Activated CD8-positive, alpha-beta T cell treated with anti-CD3 and anti-CD28 coated beads for 36 hours (primary cell): ENCODE data around the gene DCDC2. TPM values are rescaled to one million over a fixed set of nuclear protein-coding genes. Genes with fewer than 3 reads are reported as not detected.

Source experiments
- ATAC-seq: fragments of 200-7000 bp; cut with Tn5 transposase; one replicate; pipeline ENCODE4 v1.10.0; 2021; ENCODE audit warnings: mild to moderate bottlenecking, moderate library complexity
- CTCF ChIA-PET: fragments of 350-600 bp; sonication (Branson Sonifier 250); formaldehyde crosslinking; loops from one replicate; lab custom pipeline; 2021; ENCODE audit warnings: antibody characterized with exemption; lab: Charles Lee
- POLR2A ChIA-PET: fragments of 350-600 bp; sonication (Branson Sonifier 250); formaldehyde crosslinking; loops from one replicate; lab custom pipeline; 2021; ENCODE audit warnings: antibody characterized with exemption; lab: Charles Lee
- DNase-seq: peaks from one replicate; pipeline ENCODE4 v3.0.0-alpha.2; 2020
- H3K27ac Mint-ChIP-seq: one replicate; pipeline ENCODE4 v1.8.0; 2021; ENCODE audit warnings: mild to moderate bottlenecking, mixed read lengths
- H3K27me3 Mint-ChIP-seq: one replicate; pipeline ENCODE4 v1.8.0; 2021; ENCODE audit warnings: mixed read lengths
- H3K36me3 Mint-ChIP-seq: one replicate; pipeline ENCODE4 v1.8.0; 2021; ENCODE audit warnings: low read depth, mixed read lengths
- H3K4me1 Mint-ChIP-seq: one replicate; pipeline ENCODE4 v1.8.0; 2021; ENCODE audit warnings: low read depth, mixed read lengths
- H3K4me3 Mint-ChIP-seq: one replicate; pipeline ENCODE4 v1.8.0; 2021; ENCODE audit warnings: mild to moderate bottlenecking, moderate library complexity, mixed read lengths
- H3K9me3 Mint-ChIP-seq: one replicate; pipeline ENCODE4 v1.8.0; 2021; ENCODE audit warnings: mixed read lengths
- intact Hi-C: fragments of 100-400 bp; cut with micrococcal nuclease; formaldehyde crosslinking; loops from one replicate; pipeline ENCODE4 v1.10.0; 2022
- total RNA-seq, 2 experiments: library from RNA; stranded (reverse); gene quantifications; one replicate each; pipeline ENCODE4 v1.2.3, GENCODE V29; 2021
- TF ChIP-seq, protein P1 (sequence below): fragments of 200-600 bp; IDR thresholded peaks from one replicate; pipeline ENCODE4 v1.8.0; 2022; ENCODE audit warnings: antibody characterized with exemption, mild to moderate bottlenecking

The DCDC2 gene
- total RNA-seq, 2 experiments from 2014 or later: not detected

DNA sequence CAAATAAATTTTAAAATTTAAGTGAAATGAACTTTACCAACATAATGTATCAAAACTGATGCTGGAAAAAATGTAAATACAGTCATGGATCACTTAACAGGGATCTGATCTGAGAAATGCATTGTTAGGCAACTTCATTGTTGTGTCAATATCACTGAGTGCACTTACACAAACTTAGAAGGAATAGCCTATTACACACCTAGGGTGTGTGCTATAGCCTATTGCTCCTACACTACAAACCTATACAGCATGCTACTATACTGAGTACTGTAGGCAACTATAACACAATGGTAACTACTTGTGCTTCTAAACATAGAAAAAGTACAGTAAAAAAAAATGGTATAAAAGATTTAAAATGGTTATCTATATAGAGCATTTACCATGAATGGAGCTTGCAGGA, 104.5 kb downstream of the DCDC2 start:
- DNase-seq (no peak), ATAC-seq (no peak)
- no peak overlapping the region for H3K27ac Mint-ChIP-seq
- TF ChIP-seq, protein P1, sequence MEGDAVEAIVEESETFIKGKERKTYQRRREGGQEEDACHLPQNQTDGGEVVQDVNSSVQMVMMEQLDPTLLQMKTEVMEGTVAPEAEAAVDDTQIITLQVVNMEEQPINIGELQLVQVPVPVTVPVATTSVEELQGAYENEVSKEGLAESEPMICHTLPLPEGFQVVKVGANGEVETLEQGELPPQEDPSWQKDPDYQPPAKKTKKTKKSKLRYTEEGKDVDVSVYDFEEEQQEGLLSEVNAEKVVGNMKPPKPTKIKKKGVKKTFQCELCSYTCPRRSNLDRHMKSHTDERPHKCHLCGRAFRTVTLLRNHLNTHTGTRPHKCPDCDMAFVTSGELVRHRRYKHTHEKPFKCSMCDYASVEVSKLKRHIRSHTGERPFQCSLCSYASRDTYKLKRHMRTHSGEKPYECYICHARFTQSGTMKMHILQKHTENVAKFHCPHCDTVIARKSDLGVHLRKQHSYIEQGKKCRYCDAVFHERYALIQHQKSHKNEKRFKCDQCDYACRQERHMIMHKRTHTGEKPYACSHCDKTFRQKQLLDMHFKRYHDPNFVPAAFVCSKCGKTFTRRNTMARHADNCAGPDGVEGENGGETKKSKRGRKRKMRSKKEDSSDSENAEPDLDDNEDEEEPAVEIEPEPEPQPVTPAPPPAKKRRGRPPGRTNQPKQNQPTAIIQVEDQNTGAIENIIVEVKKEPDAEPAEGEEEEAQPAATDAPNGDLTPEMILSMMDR: no peak
- H3K36me3 Mint-ChIP-seq: no peaks in the 10 kb centered on the region
- intact Hi-C loops: no loop called here
- CTCF ChIA-PET: interaction anchor here (1.2 kb wide), 1 partner anchor 30 kb away, joined by 4 read pairs; no protein-coding TSS in a partner anchor
- peaks cover 10% of the 10 kb centered on the region for H3K4me1 Mint-ChIP-seq
- no peak overlapping the region for H3K4me3 Mint-ChIP-seq
- peaks cover 15% of the 10 kb centered on the region for H3K27me3 Mint-ChIP-seq
- peaks cover 3% of the 10 kb centered on the region for H3K9me3 Mint-ChIP-seq
- POLR2A ChIA-PET: no interaction called here

DNA sequence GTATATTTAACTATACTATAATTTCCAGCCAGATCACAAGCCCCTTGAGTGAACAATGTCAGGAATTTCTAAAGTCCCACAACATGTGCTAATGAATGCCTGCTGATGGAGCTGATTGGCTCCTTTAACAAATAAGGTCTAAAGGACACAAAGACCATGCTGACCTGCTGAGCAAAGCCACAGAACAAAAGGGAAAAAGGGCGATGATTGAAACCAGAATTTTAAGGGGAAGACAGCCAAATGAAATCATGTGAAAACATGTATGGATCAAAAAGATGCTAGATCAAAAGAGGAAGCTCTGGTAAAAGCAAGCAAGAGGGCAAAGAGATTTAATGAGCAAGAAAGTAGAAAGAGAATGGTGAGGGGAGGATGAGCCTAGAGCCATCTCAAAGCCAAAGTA, 105.6 kb downstream of the DCDC2 start:
- no peak for ATAC-seq
- Mint-ChIP-seq H3K4me3 (no peak overlapping the region), H3K4me1 (peaks cover 10% of the 10 kb centered on the region), H3K9me3 (peaks cover 3% of the 10 kb centered on the region), H3K27me3 (peaks cover 11% of the 10 kb centered on the region), H3K27ac (no peak overlapping the region), H3K36me3 (no peaks in the 10 kb centered on the region)
- DNase-seq: no peak
- ChIA-PET CTCF (no interaction called here), POLR2A (no interaction called here)
- intact Hi-C loops: no loop called here
- TF ChIP-seq, protein P1: no peak

DNA sequence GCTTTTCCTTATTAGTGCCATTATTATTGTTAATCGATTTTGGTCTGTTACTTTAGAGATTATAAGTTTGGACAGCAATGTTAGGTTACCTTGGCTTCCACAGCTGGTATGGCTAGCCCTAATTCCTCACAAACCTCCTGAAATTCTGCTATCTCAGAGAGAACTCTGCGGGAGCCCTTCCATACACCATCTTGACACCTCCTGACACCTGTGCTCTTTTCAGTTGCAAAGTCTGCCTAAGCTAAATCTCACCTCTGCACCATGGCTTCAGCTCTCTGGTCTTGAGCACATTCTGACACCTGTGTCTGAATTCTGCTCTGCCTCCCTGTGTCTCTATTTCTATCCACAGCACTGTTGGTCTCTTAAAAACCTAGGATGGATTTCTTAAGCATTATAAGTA, 106.5 kb downstream of the DCDC2 start:
- DNase-seq: no peak
- CTCF ChIA-PET: no interaction called here
- peaks cover 12% of the 10 kb centered on the region for H3K27me3 Mint-ChIP-seq
- POLR2A ChIA-PET: no interaction called here
- no peak for ATAC-seq
- H3K36me3 Mint-ChIP-seq: no peaks in the 10 kb centered on the region
- H3K9me3 Mint-ChIP-seq: peaks cover 3% of the 10 kb centered on the region
- TF ChIP-seq, protein P1: no peak
- intact Hi-C loops: no loop called here
- no peak overlapping the region for H3K4me3 Mint-ChIP-seq
- no peak overlapping the region for H3K27ac Mint-ChIP-seq
- H3K4me1 Mint-ChIP-seq: peaks cover 10% of the 10 kb centered on the region

DNA sequence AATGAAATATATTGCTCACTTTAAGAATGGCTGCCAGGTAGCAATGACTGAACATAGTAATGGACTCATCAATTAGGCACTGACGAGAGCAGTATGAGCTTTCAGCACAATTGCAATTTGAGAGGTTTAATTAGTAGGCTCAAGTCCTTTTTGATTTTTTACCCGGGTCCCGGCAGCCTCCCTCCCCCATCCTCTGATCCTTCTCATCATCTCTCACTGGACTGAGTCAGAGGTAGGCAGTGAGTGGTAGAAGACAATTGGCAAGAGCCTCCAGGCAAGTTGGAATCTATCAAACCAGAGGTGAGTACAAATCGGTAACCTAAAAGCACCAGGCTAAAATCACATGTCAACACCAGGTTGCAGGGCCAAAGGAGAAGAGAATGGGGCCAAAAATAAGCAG, 107.9 kb downstream of the DCDC2 start:
- no peak for ATAC-seq
- peaks cover 1% of the 10 kb centered on the region for H3K9me3 Mint-ChIP-seq
- CTCF ChIA-PET: no interaction called here

DNA sequence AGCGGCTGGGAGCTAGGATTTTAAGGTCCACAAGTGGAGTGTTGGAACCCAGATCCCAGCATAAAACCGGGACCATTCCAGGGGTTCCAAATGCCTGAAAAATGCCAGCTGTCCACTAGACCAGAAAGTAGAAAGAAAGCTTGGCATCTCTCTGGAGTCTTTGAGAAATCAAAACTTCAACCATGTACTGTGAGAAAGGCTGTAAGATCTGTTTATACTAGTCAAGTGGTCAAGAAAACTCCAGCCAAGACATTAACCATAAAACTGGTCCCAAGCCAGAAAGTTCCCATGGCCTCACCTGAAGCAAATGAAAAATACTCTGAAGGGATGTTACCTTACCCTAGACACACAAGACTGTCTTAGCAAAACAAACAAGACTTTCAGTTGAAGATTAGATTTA, 112.6 kb downstream of the DCDC2 start:
- ATAC-seq (no peak), DNase-seq (no peak)
- Mint-ChIP-seq H3K9me3 (no peaks in the 10 kb centered on the region), H3K36me3 (no peaks in the 10 kb centered on the region), H3K4me3 (no peak overlapping the region), H3K27me3 (peaks cover 15% of the 10 kb centered on the region), H3K4me1 (no peaks in the 10 kb centered on the region), H3K27ac (no peak overlapping the region)
- intact Hi-C loops: no loop called here
- ChIA-PET POLR2A (no interaction called here), CTCF (interaction anchor here (1.5 kb wide), 1 partner anchor 29 kb away, joined by 3 read pairs; no protein-coding TSS in a partner anchor)
- TF ChIP-seq, protein P1: no peak

More for the DNA sequence above, 107.9 kb downstream of the DCDC2 start:
- Mint-ChIP-seq H3K27me3 (peaks cover 12% of the 10 kb centered on the region), H3K27ac (no peak overlapping the region), H3K4me3 (no peak overlapping the region), H3K36me3 (no peaks in the 10 kb centered on the region), H3K4me1 (peaks cover under 1% of the 10 kb centered on the region)
- intact Hi-C loops: no loop called here
- TF ChIP-seq, protein P1: no peak
- POLR2A ChIA-PET: no interaction called here
- no peak for DNase-seq
